Astrocyte (in vitro differentiated cells and primary cell): Measurements from ENCODE around the gene CDT1. TPM values are rescaled to one million over a fixed set of nuclear protein-coding genes. Genes with fewer than 3 reads are reported as not detected.

Source experiments
- DNase-seq: peaks from one replicate; pipeline ENCODE4 v3.0.0-alpha.2; 2010; ENCODE audit warnings: low read depth
- FAIRE-seq: peaks from 2 replicates; lab custom pipeline; 2011; peaks lifted over from hg19 to GRCh38; lab: Jason Lieb, UNC
- H2AFZ ChIP-seq: 2 replicates; pipeline ENCODE4 v1.6.0; 2012; ENCODE audit warnings: low read depth, low read length, inconsistent platforms
- H3K27ac ChIP-seq: 2 replicates; pipeline ENCODE4 v1.5.1; 2011; ENCODE audit warnings: low read depth, low read length, inconsistent platforms
- H3K27me3 ChIP-seq: 2 replicates; pipeline ENCODE4 v1.6.0; 2011; ENCODE audit warnings: low read length, inconsistent platforms; ENCODE audit not compliant: insufficient read depth
- H3K36me3 ChIP-seq: 2 replicates; pipeline ENCODE4 v1.5.1; 2011; ENCODE audit warnings: low read length, inconsistent platforms; ENCODE audit not compliant: insufficient read depth
- H3K4me1 ChIP-seq: 2 replicates; pipeline ENCODE4 v1.5.1; 2011; ENCODE audit warnings: low read length, inconsistent platforms; ENCODE audit not compliant: insufficient read depth
- H3K4me2 ChIP-seq: 2 replicates; pipeline ENCODE4 v1.6.0; 2012; ENCODE audit warnings: low read length, inconsistent platforms
- H3K4me3 ChIP-seq: 2 replicates; pipeline ENCODE4 v1.5.1; 2011; ENCODE audit warnings: low read depth, mild to moderate bottlenecking, low read length, inconsistent platforms; ENCODE audit not compliant: insufficient read depth
- H3K79me2 ChIP-seq: 2 replicates; pipeline ENCODE4 v1.6.0; 2012; ENCODE audit warnings: mild to moderate bottlenecking, low read length, inconsistent platforms; ENCODE audit not compliant: insufficient read depth
- H3K9ac ChIP-seq: 2 replicates; pipeline ENCODE4 v1.6.0; 2012; ENCODE audit warnings: mild to moderate bottlenecking, low read length, inconsistent platforms
- H3K9me3 ChIP-seq: 2 replicates; pipeline ENCODE4 v1.5.1; 2012; ENCODE audit warnings: low read depth, mild to moderate bottlenecking, low read length, inconsistent platforms; ENCODE audit not compliant: insufficient read depth
- H4K20me1 ChIP-seq: 2 replicates; pipeline ENCODE4 v1.6.0; 2012; ENCODE audit warnings: low read length, inconsistent platforms; ENCODE audit not compliant: insufficient read depth
- H3K27ac Mint-ChIP-seq: one replicate; pipeline ENCODE4 v1.8.0; 2021; ENCODE audit warnings: mild to moderate bottlenecking, mixed read lengths; ENCODE audit not compliant: unreplicated experiment
- H3K27me3 Mint-ChIP-seq: one replicate; pipeline ENCODE4 v1.8.0; 2021; ENCODE audit warnings: low read depth, mixed read lengths; ENCODE audit not compliant: unreplicated experiment
- H3K36me3 Mint-ChIP-seq: one replicate; pipeline ENCODE4 v1.8.0; 2021; ENCODE audit warnings: low read depth, mixed read lengths; ENCODE audit not compliant: unreplicated experiment
- H3K4me1 Mint-ChIP-seq: one replicate; pipeline ENCODE4 v1.8.0; 2021; ENCODE audit warnings: low read depth, mixed read lengths; ENCODE audit not compliant: unreplicated experiment
- H3K4me3 Mint-ChIP-seq: one replicate; pipeline ENCODE4 v1.8.0; 2021; ENCODE audit warnings: mild to moderate bottlenecking, moderate library complexity, mixed read lengths; ENCODE audit not compliant: unreplicated experiment
- H3K9me3 Mint-ChIP-seq: one replicate; pipeline ENCODE4 v1.8.0; 2021; ENCODE audit warnings: mild to moderate bottlenecking, mixed read lengths; ENCODE audit not compliant: unreplicated experiment
- CTCF ChIP-seq: IDR thresholded peaks from 2 replicates; pipeline ENCODE4 v1.5.1; 2011; ENCODE audit warnings: low read depth, mild to moderate bottlenecking, inconsistent platforms, low read length, moderate library complexity; ENCODE audit not compliant: insufficient read depth
- EZH2 ChIP-seq: IDR thresholded peaks from 2 replicates; pipeline ENCODE4 v1.6.1; 2012; ENCODE audit warnings: mild to moderate bottlenecking, low read length, inconsistent platforms; ENCODE audit not compliant: insufficient read depth
- total RNA-seq: library from RNA; stranded (reverse); gene quantifications from 2 replicates; pipeline ENCODE4 v1.2.1, GENCODE V29; 2021

The CDT1 gene
- total RNA-seq, 1 donor from 2014 or later: 4.7 TPM

DNA sequence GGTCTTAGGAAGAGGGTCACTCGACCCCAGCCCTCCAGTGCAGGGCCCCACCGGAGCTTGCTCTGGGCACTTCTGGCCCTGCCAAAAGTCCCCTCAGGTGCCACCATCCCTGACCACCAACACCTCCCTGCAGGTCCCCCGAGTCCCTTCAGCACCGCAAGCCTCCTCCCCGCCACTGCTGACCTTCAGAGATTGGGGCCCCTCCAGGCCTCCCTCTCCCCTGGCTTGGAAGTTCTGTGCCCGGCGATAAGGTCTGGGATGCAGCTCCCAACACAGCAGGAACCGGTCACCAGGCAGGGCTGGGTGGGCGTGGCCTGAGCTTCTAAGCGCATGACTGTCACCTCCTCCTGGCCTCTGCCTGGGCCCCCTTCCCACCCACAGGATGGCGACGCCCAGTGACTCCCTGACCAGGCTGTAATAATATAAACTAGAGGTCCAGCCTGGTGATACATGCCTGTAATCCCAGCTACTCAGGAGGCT, 29.7 kb upstream of the CDT1 start:
- Histone ChIP-seq H2AFZ (no peak overlapping the region), H3K9ac (peak overlapping the region; percentile 63), H3K27ac (peak overlapping the region; percentile 64), H3K27me3 (no peaks in the 10 kb centered on the region), H3K36me3 (no peaks in the 10 kb centered on the region), H3K79me2 (peaks cover 92% of the 10 kb centered on the region), H4K20me1 (peaks cover 96% of the 10 kb centered on the region), H3K4me3 (no peak overlapping the region), H3K9me3 (no peaks in the 10 kb centered on the region), H3K4me2 (peak overlapping the region; percentile 71), H3K4me1 (peaks cover 58% of the 10 kb centered on the region)
- Mint-ChIP-seq H3K4me3 (no peak overlapping the region), H3K27me3 (no peaks in the 10 kb centered on the region), H3K27ac (no peak overlapping the region), H3K9me3 (no peaks in the 10 kb centered on the region), H3K4me1 (peaks cover 38% of the 10 kb centered on the region), H3K36me3 (peaks cover 2% of the 10 kb centered on the region)
- FAIRE-seq (no peak), DNase-seq (peak; percentile 52)
- no peak for TF ChIP-seq EZH2
- no peak for TF ChIP-seq CTCF

GRCh38 chr16:88774544-88775393, 28.8 kb upstream of the CDT1 start:
- H3K4me2 ChIP-seq: peak overlapping the region; percentile 71
- H4K20me1 ChIP-seq: peaks cover 96% of the 10 kb centered on the region
- TF ChIP-seq CTCF (no peak), EZH2 (no peak)
- Mint-ChIP-seq H3K27me3 (no peaks in the 10 kb centered on the region), H3K36me3 (peaks cover 2% of the 10 kb centered on the region), H3K4me3 (no peak overlapping the region), H3K4me1 (peaks cover 35% of the 10 kb centered on the region), H3K27ac (no peak overlapping the region), H3K9me3 (no peaks in the 10 kb centered on the region)
- no peak overlapping the region for H3K4me3 ChIP-seq
- FAIRE-seq: no peak
- no peak overlapping the region for H2AFZ ChIP-seq
- no peaks in the 10 kb centered on the region for H3K27me3 ChIP-seq
- no peak overlapping the region for H3K9ac ChIP-seq
- no peaks in the 10 kb centered on the region for H3K36me3 ChIP-seq
- H3K27ac ChIP-seq: peak overlapping the region; percentile 52
- no peaks in the 10 kb centered on the region for H3K9me3 ChIP-seq
- no peak for DNase-seq
- H3K79me2 ChIP-seq: peaks cover 92% of the 10 kb centered on the region
- peaks cover 58% of the 10 kb centered on the region for H3K4me1 ChIP-seq

DNA sequence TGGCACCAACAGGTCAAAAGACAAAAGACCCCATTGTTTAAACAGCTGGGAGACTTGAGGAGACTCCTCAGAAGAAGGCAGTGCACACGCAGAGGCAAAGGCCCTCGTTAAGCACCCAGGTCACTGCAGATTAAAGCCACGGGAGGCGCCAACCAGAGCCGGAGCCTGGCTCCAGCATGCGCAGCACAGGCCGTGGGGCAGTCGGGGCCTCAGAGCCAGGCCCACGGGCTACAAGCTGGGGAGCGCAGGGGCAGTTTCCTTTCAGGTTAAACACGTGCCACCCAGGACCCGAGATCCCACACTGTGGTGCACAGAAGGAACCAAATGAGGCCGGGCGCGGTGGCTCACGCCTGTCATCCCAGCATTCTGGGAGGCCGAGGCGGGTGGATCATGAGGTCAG, 27.8 kb upstream of the CDT1 start:
- no peak overlapping the region for H3K4me3 Mint-ChIP-seq

More for the DNA sequence above, 27.8 kb upstream of the CDT1 start:
- peaks cover 40% of the 10 kb centered on the region for H3K4me1 Mint-ChIP-seq
- no peak overlapping the region for H3K27ac Mint-ChIP-seq
- no peaks in the 10 kb centered on the region for H3K36me3 ChIP-seq
- TF ChIP-seq CTCF (no peak), EZH2 (no peak)
- peaks cover 57% of the 10 kb centered on the region for H3K4me1 ChIP-seq
- no peaks in the 10 kb centered on the region for H3K27me3 Mint-ChIP-seq
- H3K27ac ChIP-seq: no peak overlapping the region
- peaks cover 96% of the 10 kb centered on the region for H4K20me1 ChIP-seq
- H3K27me3 ChIP-seq: no peaks in the 10 kb centered on the region
- DNase-seq (no peak), FAIRE-seq (no peak)
- H3K9me3 Mint-ChIP-seq: no peaks in the 10 kb centered on the region
- peaks cover 92% of the 10 kb centered on the region for H3K79me2 ChIP-seq
- H3K9me3 ChIP-seq: no peaks in the 10 kb centered on the region
- H3K4me2 ChIP-seq: no peak overlapping the region
- peaks cover 2% of the 10 kb centered on the region for H3K36me3 Mint-ChIP-seq
- H2AFZ ChIP-seq: no peak overlapping the region
- no peak overlapping the region for H3K4me3 ChIP-seq
- no peak overlapping the region for H3K9ac ChIP-seq
